DMS153 treated with DMSO at 0.1 percent for 48 hours (cell line): ENCODE data around the gene TRIM16.
"Not testable (repeated sequence)": the region's sequence is repeated elsewhere in the genome, so short reads cannot be mapped to it uniquely, and the experiment has no call there.

ENCODE experiments used
- DNase-seq: peaks from one replicate; lab custom pipeline; 2025; ENCODE audit not compliant: unreplicated experiment; lab: John Stamatoyannopoulos, UW

TRIM16 gene

GRCh38 chr17:15659236-15659635 is 24.9 kb downstream of the TRIM16 start:
- DNase-seq = no peak

GRCh38 chr17:15658296-15658695 is 25.8 kb downstream of the TRIM16 start:
- no peak for DNase-seq

- no peak for DNase-seq
Observed at GRCh38 chr17:15657868-15658267, 26.2 kb downstream of the TRIM16 start.

GRCh38 chr17:15654886-15655561 is 29.1 kb downstream of the TRIM16 start:
- DNase-seq = no peak

- DNase-seq = not testable (repeated sequence)
Observed at GRCh38 chr17:15654401-15654800, 29.7 kb downstream of the TRIM16 start.

- no peak for DNase-seq
Observed at GRCh38 chr17:15652960-15653359, 31.2 kb downstream of the TRIM16 start.

- peak; percentile 38 for DNase-seq
Observed at GRCh38 chr17:15651583-15652110, 32.5 kb downstream of the TRIM16 start.

GRCh38 chr17:15650741-15651582 is 33.1 kb downstream of the TRIM16 start:
- no peak for DNase-seq

GRCh38 chr17:15649861-15650421 is 34.2 kb downstream of the TRIM16 start:
- no peak for DNase-seq

GRCh38 chr17:15648386-15648785 is 35.7 kb downstream of the TRIM16 start:
- no peak for DNase-seq

- not testable (repeated sequence) for DNase-seq
Observed at GRCh38 chr17:15645942-15646312, 38.2 kb downstream of the TRIM16 start.

GRCh38 chr17:15645099-15645941 is 38.8 kb downstream of the TRIM16 start:
- peak; percentile 6 for DNase-seq

- not testable (repeated sequence) for DNase-seq
Observed at GRCh38 chr17:15642505-15643251, 41.4 kb downstream of the TRIM16 start.

- not testable (repeated sequence) for DNase-seq
Observed at GRCh38 chr17:15642014-15642413, 42.1 kb downstream of the TRIM16 start.

GRCh38 chr17:15630930-15631453 is 53.1 kb downstream of the TRIM16 start:
- not testable (repeated sequence) for DNase-seq

- DNase-seq = not testable (repeated sequence)
Observed at GRCh38 chr17:15629991-15630390, 54.1 kb downstream of the TRIM16 start.

GRCh38 chr17:15623661-15624209 is 60.4 kb downstream of the TRIM16 start:
- not testable (repeated sequence) for DNase-seq

- not testable (repeated sequence) for DNase-seq
Observed at GRCh38 chr17:15623255-15623654, 60.9 kb downstream of the TRIM16 start.

GRCh38 chr17:15622124-15622523 is 62.0 kb downstream of the TRIM16 start:
- not testable (repeated sequence) for DNase-seq
